RWPE1 (cell line): Measurements from ENCODE around the gene PBX4.

Experiments
- CTCF ChIA-PET: fragments of 350-600 bp; sonication (Branson Sonifier 250); formaldehyde crosslinking; extraction: SDS; loops from one replicate; lab custom pipeline; 2021; lab: Yijun Ruan, JAX
- POLR2A ChIA-PET: fragments of 400-600 bp; formaldehyde crosslinking; extraction: SDS; loops from one replicate; lab custom pipeline; 2020; ENCODE audit warnings: antibody characterized with exemption; ENCODE audit not compliant: low non-redundant PET; lab: Yijun Ruan, JAX
- DNase-seq: peaks from one replicate; pipeline ENCODE4 v3.0.0; 2012; ENCODE audit warnings: low spot score
- H3K27ac ChIP-seq: fragments of 450-650 bp; 2 replicates; pipeline ENCODE4 v1.5.1; 2017
- CTCF ChIP-seq: fragments of 450-650 bp; conservative IDR thresholded peaks from 2 replicates; pipeline ENCODE4 v1.5.1; 2017; ENCODE audit warnings: low read depth, mild to moderate bottlenecking

Gene PBX4

GRCh38 chr19:19544257-19544953, 74.1 kb downstream of the PBX4 start:
- CTCF ChIA-PET = interaction anchor here (1.8 to 2.2 kb wide), 2 partner anchors 8 to 12 kb away, joined by 7 to 8 read pairs; no protein-coding TSS in a partner anchor
- POLR2A ChIA-PET = no interaction called here
- no peak for DNase-seq

GRCh38 chr19:19543640-19544039, 74.8 kb downstream of the PBX4 start:
- no peak for TF ChIP-seq CTCF
- DNase-seq = no peak
- no peak overlapping the region for H3K27ac ChIP-seq
- CTCF ChIA-PET = interaction anchor here (0.7 to 2.2 kb wide), 3 partner anchors 9 to 96 kb away, joined by 3 to 8 read pairs (median 7); no protein-coding TSS in a partner anchor
- POLR2A ChIA-PET = no interaction called here

More at GRCh38 chr19:19544257-19544953, 74.1 kb downstream of the PBX4 start:
- no peak overlapping the region for H3K27ac ChIP-seq
- TF ChIP-seq CTCF = no peak

- no peak for DNase-seq
- no peak overlapping the region for H3K27ac ChIP-seq
- ChIA-PET CTCF (interaction anchor here (1.8 to 2.2 kb wide), 2 partner anchors 10 to 11 kb away, joined by 7 to 8 read pairs; no protein-coding TSS in a partner anchor), POLR2A (no interaction called here)
- no peak for TF ChIP-seq CTCF
Measured at GRCh38 chr19:19543101-19543500, 75.4 kb downstream of the PBX4 start.

- ChIA-PET CTCF (no interaction called here), POLR2A (no interaction called here)
- no peak for TF ChIP-seq CTCF
- no peak for DNase-seq
- H3K27ac ChIP-seq = no peak overlapping the region
Measured at GRCh38 chr19:19542507-19542906, 76.0 kb downstream of the PBX4 start.

GRCh38 chr19:19541616-19542015, 76.9 kb downstream of the PBX4 start:
- ChIA-PET CTCF (interaction anchor here (1.3 kb wide), 1 partner anchor 9 kb away, joined by 6 read pairs; no protein-coding TSS in a partner anchor), POLR2A (no interaction called here)
- DNase-seq = no peak
- no peak overlapping the region for H3K27ac ChIP-seq
- no peak for TF ChIP-seq CTCF

GRCh38 chr19:19540715-19541515, 77.6 kb downstream of the PBX4 start:
- peak; percentile 92 for DNase-seq
- no peak for TF ChIP-seq CTCF
- POLR2A ChIA-PET = interaction anchor here (0.7 kb wide), 1 partner anchor 246 kb away, joined by 3 read pairs; no protein-coding TSS in a partner anchor
- no peak overlapping the region for H3K27ac ChIP-seq
- CTCF ChIA-PET = interaction anchor here (1.3 kb wide), 1 partner anchor 8 kb away, joined by 6 read pairs; no protein-coding TSS in a partner anchor
